B cell (primary cell): ENCODE data around the gene PDLIM5. TPM values are rescaled to one million over a fixed set of nuclear protein-coding genes. Genes with fewer than 3 reads are reported as not detected.

Experiments
- ATAC-seq: fragments of 200-7000 bp; cut with Tn5 transposase; one replicate; pipeline ENCODE4 v1.10.0; 2021; ENCODE audit warnings: low read depth, mild to moderate bottlenecking, moderate number of reproducible peaks, moderate library complexity
- CTCF ChIA-PET: fragments of 350-600 bp; sonication (Branson Sonifier 250); formaldehyde crosslinking; loops from one replicate; lab custom pipeline; 2021; ENCODE audit warnings: antibody characterized with exemption, inconsistent platforms; lab: Charles Lee
- POLR2A ChIA-PET: fragments of 350-600 bp; sonication (Branson Sonifier 250); formaldehyde crosslinking; loops from one replicate; lab custom pipeline; 2021; ENCODE audit warnings: antibody characterized with exemption; lab: Charles Lee
- DNase-seq: peaks from one replicate; pipeline ENCODE4 v3.0.0; 2013
- H2AFZ ChIP-seq: 2 replicates; pipeline ENCODE4 v1.6.1; 2012; ENCODE audit warnings: mild to moderate bottlenecking, low read depth, low read length; ENCODE audit not compliant: insufficient read depth, poor library complexity, severe bottlenecking
- H3K27ac ChIP-seq, 2 donors: 1 replicate in 1 of 2; 2 replicates in 1 of 2; pipeline ENCODE4 v1.5.1; 2012 to 2013; ENCODE audit warnings: low read length in 2 of 2, mild to moderate bottlenecking in 2 of 2, moderate library complexity in 1 of 2
- H3K27me3 ChIP-seq, 4 experiments: fragments of 200-600 bp in 1 of 4; sonication (generic) in 1 of 4; replicated peaks in 1 of 4; 1 replicate in 2 of 4; 2 replicates in 2 of 4; pipeline versions ENCODE4 v1.6.1 to v1.7.0; 2013 to 2016; ENCODE audit warnings: low read length in 3 of 4, mild to moderate bottlenecking in 2 of 4, mixed read lengths in 1 of 4, moderate library complexity in 1 of 4; ENCODE audit not compliant: insufficient read depth in 4 of 4, control insufficient read depth in 3 of 4; ENCODE audit errors: control extremely low read depth in 1 of 4
- H3K36me3 ChIP-seq, 2 experiments: replicated peaks in 1 of 2; 1 replicate in 1 of 2; 2 replicates in 1 of 2; pipeline versions ENCODE4 v1.6.1 to v1.7.1; 2013; ENCODE audit warnings: low read length in 1 of 2; ENCODE audit not compliant: insufficient read depth in 2 of 2, control insufficient read depth in 1 of 2; ENCODE audit errors: control extremely low read depth in 1 of 2, extremely low read depth in 1 of 2
- H3K4me1 ChIP-seq, 2 donors: fragments of 200-600 bp in 1 of 2; sonication (generic) in 1 of 2; 1 replicate in 1 of 2; 2 replicates in 1 of 2; pipeline versions ENCODE4 v1.5.1 to v1.6.1; 2013 to 2017; ENCODE audit warnings: low read length in 2 of 2; ENCODE audit not compliant: control insufficient read depth in 2 of 2, insufficient read depth in 2 of 2
- H3K4me2 ChIP-seq: replicated peaks from 2 replicates; pipeline ENCODE3; 2012; ENCODE audit warnings: mild to moderate bottlenecking, low read depth, low read length; ENCODE audit not compliant: poor library complexity, severe bottlenecking
- H3K4me3 ChIP-seq, 5 experiments: fragments of 200-600 bp in 1 of 5; sonication (generic) in 1 of 5; 1 replicate in 3 of 5; 2 replicates in 2 of 5; pipeline versions ENCODE4 v1.5.1 to v1.7.0; 2011 to 2016; ENCODE audit warnings: low read length in 4 of 5, mild to moderate bottlenecking in 4 of 5, low read depth in 2 of 5, control low read depth in 1 of 5, moderate library complexity in 1 of 5; ENCODE audit not compliant: insufficient read depth in 1 of 5; ENCODE audit errors: control extremely low read depth in 1 of 5, extremely low read depth in 1 of 5
- H3K79me2 ChIP-seq: fragments of 200-600 bp; sonication (generic); one replicate; pipeline ENCODE4 v1.6.0; 2016; ENCODE audit warnings: low read length; ENCODE audit not compliant: control insufficient read depth, insufficient read depth
- H3K9ac ChIP-seq: fragments of 200-600 bp; sonication (generic); 2 replicates; pipeline ENCODE4 v1.6.1; 2017; ENCODE audit warnings: mild to moderate bottlenecking, low read length, moderate library complexity
- H3K9me3 ChIP-seq, 3 donors: one replicate each; pipeline versions ENCODE4 v1.6.1 to v1.7.1; 2013; ENCODE audit warnings: low read length in 2 of 3; ENCODE audit not compliant: control insufficient read depth in 2 of 3, insufficient read depth in 1 of 3; ENCODE audit errors: control extremely low read depth in 1 of 3
- H4K20me1 ChIP-seq: 2 replicates; pipeline ENCODE4 v1.6.0; 2012; ENCODE audit warnings: mild to moderate bottlenecking, low read length; ENCODE audit not compliant: insufficient read depth, control insufficient read depth, poor library complexity, severe bottlenecking
- H3K27ac Mint-ChIP-seq: one replicate; pipeline ENCODE4 v1.8.0; 2021; ENCODE audit warnings: mixed read lengths
- H3K27me3 Mint-ChIP-seq: one replicate; pipeline ENCODE4 v1.8.0; 2021; ENCODE audit warnings: mixed read lengths
- H3K4me1 Mint-ChIP-seq: one replicate; pipeline ENCODE4 v1.8.0; 2021; ENCODE audit warnings: mixed read lengths
- H3K4me3 Mint-ChIP-seq: one replicate; pipeline ENCODE4 v1.8.0; 2021; ENCODE audit warnings: mixed read lengths
- H3K9me3 Mint-ChIP-seq: one replicate; pipeline ENCODE4 v1.8.0; 2022; ENCODE audit warnings: mixed read lengths; ENCODE audit not compliant: insufficient read depth
- CTCF ChIP-seq: fragments of 200-600 bp; IDR thresholded peaks from one replicate; pipeline ENCODE4 v1.8.0; 2022; ENCODE audit warnings: antibody characterized with exemption, mild to moderate bottlenecking
- EZH2 ChIP-seq: IDR thresholded peaks from 2 replicates; pipeline ENCODE4 v1.6.1; 2012; ENCODE audit warnings: borderline replicate concordance, low read depth, mild to moderate bottlenecking, moderate library complexity, low read length; ENCODE audit not compliant: insufficient read depth, poor library complexity, severe bottlenecking
- WGBS: methylation state at CpG from one replicate; pipeline ENCODE4 v1.1.5; 2013; ENCODE audit warnings: missing lambda C conversion rate; ENCODE audit not compliant: insufficient coverage; 5-methylcytosine and 5-hydroxymethylcytosine counted together
- intact Hi-C: fragments of 100-400 bp; cut with micrococcal nuclease; formaldehyde crosslinking; loops from one replicate; pipeline ENCODE4 v1.10.0; 2022
- polyA plus RNA-seq: library from polyadenylated mRNA; depleted of rRNA; stranded (reverse); fragments of >200 nt; gene quantifications from 2 replicates; pipeline ENCODE4 v1.2.3, GENCODE V29; 2012
- total RNA-seq, 2 donors: library from RNA; stranded (reverse); fragments of 120-200 nt in 1 of 2; gene quantifications; 1 replicate in 1 of 2; 2 replicates in 1 of 2; pipeline versions ENCODE4 v1.2.3 to v1.2.4, GENCODE V29; 2013 to 2022

The PDLIM5 gene
- total and polyA plus RNA-seq, 2 donors (not counting 1 experiment from before 2014, with no cell fraction given), result 24.0 to 30.2 TPM

- POLR2A ChIA-PET, result no interaction called here
Observed at GRCh38 chr4:94559351-94559806, 107.6 kb downstream of the PDLIM5 start.

More at GRCh38 chr4:94559351-94559806, 107.6 kb downstream of the PDLIM5 start:
- H3K9ac ChIP-seq, result no peak overlapping the region
- H4K20me1 ChIP-seq, result no peaks in the 10 kb centered on the region
- DNase-seq (no peak), ATAC-seq (no peak)
- no peaks in the 10 kb centered on the region for H3K9me3 ChIP-seq
- no peak overlapping the region for H3K27ac ChIP-seq
- no peaks in the 10 kb centered on the region for H3K27me3 ChIP-seq
- H3K36me3 ChIP-seq, result no peaks in the 10 kb centered on the region
- TF ChIP-seq CTCF, result no peak
- TF ChIP-seq EZH2, result no peak
- no peaks in the 10 kb centered on the region for H3K79me2 ChIP-seq
- Mint-ChIP-seq H3K4me3 (no peak overlapping the region), H3K4me1 (no peaks in the 10 kb centered on the region), H3K27me3 (no peaks in the 10 kb centered on the region), H3K9me3 (no peaks in the 10 kb centered on the region), H3K27ac (no peak overlapping the region)
- intact Hi-C loops, result no loop called here
- no peak overlapping the region for H3K4me3 ChIP-seq
- H3K4me1 ChIP-seq, result no peaks in the 10 kb centered on the region
- no peak overlapping the region for H3K4me2 ChIP-seq
- WGBS, result no CpG with 5 or more reads among the region's 3 CpGs
- CTCF ChIA-PET, result no interaction called here
- no peak overlapping the region for H2AFZ ChIP-seq
